AG10803 (cell line): ENCODE measurements around the gene METTL22.

ENCODE experiments used
- DNase-seq: peaks from one replicate; pipeline ENCODE4 v3.0.0; 2010; ENCODE audit warnings: low read depth
- H3K4me3 ChIP-seq: 2 replicates; pipeline ENCODE4 v1.5.1; 2011; ENCODE audit warnings: mild to moderate bottlenecking, low read length, control low read depth
- CTCF ChIP-seq: conservative IDR thresholded peaks from 2 replicates; pipeline ENCODE4 v1.5.1; 2011; ENCODE audit warnings: mild to moderate bottlenecking, low read length, control low read depth, inconsistent platforms

METTL22 gene

GRCh38 chr16:8644211-8645140 is 23.0 kb downstream of the METTL22 start:
- no peak for TF ChIP-seq CTCF
- DNase-seq = no peak
- no peak overlapping the region for H3K4me3 ChIP-seq

GRCh38 chr16:8645141-8645521 is 23.6 kb downstream of the METTL22 start:
- DNase-seq = no peak
- no peak for TF ChIP-seq CTCF
- H3K4me3 ChIP-seq = no peak overlapping the region

GRCh38 chr16:8645831-8646230 is 24.3 kb downstream of the METTL22 start:
- no peak overlapping the region for H3K4me3 ChIP-seq
- no peak for DNase-seq
- no peak for TF ChIP-seq CTCF

GRCh38 chr16:8646326-8647053 is 25.0 kb downstream of the METTL22 start:
- TF ChIP-seq CTCF = no peak
- no peak for DNase-seq
- H3K4me3 ChIP-seq = no peak overlapping the region

- no peak overlapping the region for H3K4me3 ChIP-seq
- TF ChIP-seq CTCF = no peak
- DNase-seq = no peak
These were observed 26.3 kb downstream of the METTL22 start for GRCh38 chr16:8647721-8648318.

GRCh38 chr16:8648877-8649276 is 27.4 kb downstream of the METTL22 start:
- no peak overlapping the region for H3K4me3 ChIP-seq
- TF ChIP-seq CTCF = no peak
- no peak for DNase-seq
